GM23248 (cell line): ENCODE results near the gene TCAIM. TPM values are rescaled to one million over a fixed set of nuclear protein-coding genes. Genes with fewer than 3 reads are reported as not detected.

Experiments used
- DNase-seq: peaks from one replicate; pipeline ENCODE4 v3.0.0-alpha.2; 2015
- H2AFZ ChIP-seq: fragments of 200-600 bp; sonication (generic); 2 replicates; pipeline ENCODE4 v1.6.1; 2016; ENCODE audit warnings: antibody characterized with exemption
- H3F3A ChIP-seq: fragments of 200-600 bp; sonication (generic); 2 replicates; pipeline ENCODE4 v1.6.1; 2016; ENCODE audit warnings: mild to moderate bottlenecking, antibody characterized with exemption, mixed run types; ENCODE audit not compliant: insufficient read depth
- H3K27ac ChIP-seq: fragments of 200-600 bp; sonication (generic); 2 replicates; pipeline ENCODE4 v1.5.1; 2016; ENCODE audit warnings: mild to moderate bottlenecking
- H3K27me3 ChIP-seq: fragments of 200-600 bp; sonication (generic); replicated peaks from 2 replicates; pipeline ENCODE4 v1.6.1; 2016; ENCODE audit warnings: mild to moderate bottlenecking; ENCODE audit not compliant: insufficient read depth
- H3K36me3 ChIP-seq: fragments of 200-600 bp; sonication (generic); 2 replicates; pipeline ENCODE4 v1.6.1; 2016; ENCODE audit warnings: low read depth, mild to moderate bottlenecking
- H3K4me1 ChIP-seq: fragments of 200-600 bp; sonication (generic); 2 replicates; pipeline ENCODE4 v1.6.1; 2016; ENCODE audit warnings: mild to moderate bottlenecking; ENCODE audit not compliant: insufficient read depth
- H3K4me2 ChIP-seq: fragments of 200-600 bp; sonication (generic); one replicate; pipeline ENCODE4 v1.6.1; 2016; ENCODE audit warnings: mild to moderate bottlenecking; ENCODE audit not compliant: unreplicated experiment
- H3K4me3 ChIP-seq: fragments of 200-600 bp; sonication (generic); 2 replicates; pipeline ENCODE4 v1.5.1; 2016; ENCODE audit warnings: mild to moderate bottlenecking
- H3K79me2 ChIP-seq: fragments of 200-600 bp; sonication (generic); 2 replicates; pipeline ENCODE4 v1.6.1; 2016; ENCODE audit warnings: mild to moderate bottlenecking; ENCODE audit not compliant: insufficient read depth
- H3K9ac ChIP-seq: fragments of 200-600 bp; sonication (generic); 2 replicates; pipeline ENCODE4 v1.6.1; 2016; ENCODE audit warnings: mild to moderate bottlenecking
- H3K9me2 ChIP-seq: fragments of 200-600 bp; sonication (generic); 2 replicates; pipeline ENCODE4 v1.6.1; 2016; ENCODE audit warnings: mixed run types, mild to moderate bottlenecking, moderate library complexity; ENCODE audit not compliant: insufficient read depth
- H3K9me3 ChIP-seq: fragments of 200-600 bp; sonication (generic); one replicate; pipeline ENCODE4 v1.6.1; 2017; ENCODE audit warnings: low read depth
- H4K20me1 ChIP-seq: fragments of 200-600 bp; sonication (generic); 2 replicates; pipeline ENCODE4 v1.6.0; 2016; ENCODE audit not compliant: insufficient read depth
- EZH2 ChIP-seq: fragments of 200-600 bp; sonication (generic); IDR thresholded peaks from 2 replicates; pipeline ENCODE4 v1.6.1; 2018; ENCODE audit warnings: antibody characterized with exemption, mild to moderate bottlenecking; ENCODE audit not compliant: insufficient read depth, poor library complexity, severe bottlenecking
- EZH2phosphoT487 ChIP-seq: fragments of 200-600 bp; sonication (generic); IDR thresholded peaks from 2 replicates; pipeline ENCODE4 v1.6.1; 2018; ENCODE audit warnings: antibody characterized with exemption, moderate library complexity, mild to moderate bottlenecking, low read depth; ENCODE audit not compliant: insufficient read depth
- WGBS, 2 experiments: methylation state at CpG; one replicate each; pipeline ENCODE4 v1.1.6; 2015 to 2017; ENCODE audit warnings: low lambda C conversion rate in 2 of 2, low coverage in 1 of 2; ENCODE audit errors: missing lambda C conversion rate in 2 of 2; 5-methylcytosine and 5-hydroxymethylcytosine counted together
- in situ Hi-C: fragments of 300-500 bp; cut with MboI; formaldehyde crosslinking; loops from 2 replicates; pipeline ENCODE4 v1.15.0; 2020
- polyA plus RNA-seq: library from polyadenylated mRNA; unstranded; fragments of >200 nt; fragmentation: Nextera tagmentation; extraction: Ambion mirVana; gene quantifications from 2 replicates; pipeline ENCODE4 v1.2.1, GENCODE V29; 2016
- total RNA-seq: library from RNA; depleted of rRNA; stranded (reverse); fragments of >200 nt; shearing (Covaris generic); gene quantifications from 2 replicates; pipeline ENCODE4 v1.2.3, GENCODE V29; 2014

TCAIM gene
- total and polyA plus RNA-seq, 2 experiments from 2014 or later, result 13.9 to 16.3 TPM

DNA sequence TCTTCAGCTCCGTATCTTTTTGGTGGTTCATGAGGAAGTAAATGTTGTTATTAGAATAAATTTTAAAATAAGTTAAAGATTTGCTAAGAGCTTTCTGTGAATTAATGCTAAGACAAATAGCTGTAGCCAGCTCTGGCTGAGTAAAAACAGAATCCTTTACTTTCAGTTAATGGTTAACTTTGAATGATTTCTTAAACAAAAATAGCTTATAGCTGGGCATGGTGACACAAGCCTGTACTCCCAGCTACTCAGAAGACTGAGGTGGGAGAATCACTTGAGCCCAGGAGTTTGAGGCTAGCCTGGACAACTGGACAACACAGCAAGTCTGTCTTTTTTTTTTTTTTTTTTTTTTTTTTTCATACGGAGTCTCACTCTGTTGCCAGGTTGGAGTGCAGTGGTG, 25.0 kb downstream of the TCAIM start:
- H3K27me3 ChIP-seq, result no peaks in the 10 kb centered on the region
- no peaks in the 10 kb centered on the region for H3F3A ChIP-seq
- TF ChIP-seq EZH2 (no peak), EZH2phosphoT487 (no peak)

GRCh38 chr3:44365952-44366351, 27.4 kb downstream of the TCAIM start:
- H3K27me3 ChIP-seq, result no peaks in the 10 kb centered on the region
- H3K4me3 ChIP-seq, result no peak overlapping the region
- H3K79me2 ChIP-seq, result no peaks in the 10 kb centered on the region
- no peak overlapping the region for H2AFZ ChIP-seq
- no peak overlapping the region for H3K27ac ChIP-seq
- no peak for DNase-seq
- H3K9me3 ChIP-seq, result no peaks in the 10 kb centered on the region
- WGBS, 2 experiments, result 96% methylated on average over 1 of the region's 1 CpG
- H3K4me1 ChIP-seq, result no peaks in the 10 kb centered on the region
- H3K9ac ChIP-seq, result no peak overlapping the region
- no peak overlapping the region for H3K4me2 ChIP-seq
- H3K36me3 ChIP-seq, result no peaks in the 10 kb centered on the region
- in situ Hi-C loops, result no loop called here
- TF ChIP-seq EZH2phosphoT487, result no peak
- no peak for TF ChIP-seq EZH2
- no peaks in the 10 kb centered on the region for H3F3A ChIP-seq
- no peaks in the 10 kb centered on the region for H4K20me1 ChIP-seq
- H3K9me2 ChIP-seq, result no peaks in the 10 kb centered on the region

More for the DNA sequence above, 25.0 kb downstream of the TCAIM start:
- Histone ChIP-seq H3K27ac (no peak overlapping the region), H3K4me3 (no peak overlapping the region), H3K79me2 (no peaks in the 10 kb centered on the region), H3K9ac (no peak overlapping the region), H3K36me3 (no peaks in the 10 kb centered on the region), H4K20me1 (no peaks in the 10 kb centered on the region), H3K9me3 (no peaks in the 10 kb centered on the region), H3K9me2 (no peaks in the 10 kb centered on the region), H2AFZ (no peak overlapping the region), H3K4me2 (no peak overlapping the region), H3K4me1 (no peaks in the 10 kb centered on the region)
- in situ Hi-C loops, result no loop called here
- DNase-seq, result no peak
- WGBS, 2 experiments, result 93 to 94% methylated on average over 1 to 2 of the region's 2 CpGs

DNA sequence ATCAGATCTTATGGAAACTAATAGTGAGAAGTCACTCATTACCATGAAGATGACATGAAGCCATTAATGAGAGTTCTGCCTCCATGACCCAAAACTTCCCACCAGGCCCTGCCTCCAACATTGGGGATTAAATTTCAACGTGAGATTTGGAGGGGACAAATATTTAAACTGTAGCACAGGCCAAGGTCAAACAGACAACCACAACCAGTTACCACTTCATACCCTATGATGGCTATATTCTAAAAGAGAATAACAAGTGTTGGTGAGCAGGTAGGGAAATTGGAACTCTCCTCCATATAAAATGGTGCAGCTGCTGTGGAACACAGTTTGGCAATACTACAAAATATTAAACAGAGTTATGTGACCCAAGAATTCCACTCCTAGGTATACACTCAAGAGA, 36.9 kb downstream of the TCAIM start:
- no peak for TF ChIP-seq EZH2phosphoT487
- TF ChIP-seq EZH2, result no peak
- H3K4me2 ChIP-seq, result no peak overlapping the region
- no peak overlapping the region for H3K27ac ChIP-seq
- no peaks in the 10 kb centered on the region for H3F3A ChIP-seq
- no peaks in the 10 kb centered on the region for H3K79me2 ChIP-seq
- WGBS, 2 experiments, result 86 to 94% methylated on average over 1 of the region's 1 CpG
- no peak overlapping the region for H3K4me3 ChIP-seq
- H3K9ac ChIP-seq, result no peak overlapping the region
- no peak for DNase-seq
- no peaks in the 10 kb centered on the region for H3K9me2 ChIP-seq
- H3K9me3 ChIP-seq, result no peaks in the 10 kb centered on the region
- H3K36me3 ChIP-seq, result no peaks in the 10 kb centered on the region
- no peaks in the 10 kb centered on the region for H3K27me3 ChIP-seq
- H4K20me1 ChIP-seq, result no peaks in the 10 kb centered on the region
- in situ Hi-C loops, result no loop called here
- no peak overlapping the region for H2AFZ ChIP-seq
- H3K4me1 ChIP-seq, result no peaks in the 10 kb centered on the region

GRCh38 chr3:44387404-44387803, 48.8 kb downstream of the TCAIM start:
- no peak overlapping the region for H3K9ac ChIP-seq
- H3K9me3 ChIP-seq, result no peaks in the 10 kb centered on the region
- H3K9me2 ChIP-seq, result no peaks in the 10 kb centered on the region
- H3K27me3 ChIP-seq, result no peaks in the 10 kb centered on the region
- WGBS, 2 experiments, result 86 to 92% methylated on average over 7 of the region's 7 CpGs
- H3K4me1 ChIP-seq, result no peaks in the 10 kb centered on the region
- H3K79me2 ChIP-seq, result no peaks in the 10 kb centered on the region
- no peaks in the 10 kb centered on the region for H3F3A ChIP-seq
- in situ Hi-C loops, result no loop called here
- H3K4me3 ChIP-seq, result no peak overlapping the region
- no peaks in the 10 kb centered on the region for H4K20me1 ChIP-seq
- DNase-seq, result no peak
- H3K27ac ChIP-seq, result no peak overlapping the region
- no peak overlapping the region for H3K4me2 ChIP-seq
- TF ChIP-seq EZH2 (no peak), EZH2phosphoT487 (no peak)
- H3K36me3 ChIP-seq, result no peaks in the 10 kb centered on the region
- no peak overlapping the region for H2AFZ ChIP-seq

DNA sequence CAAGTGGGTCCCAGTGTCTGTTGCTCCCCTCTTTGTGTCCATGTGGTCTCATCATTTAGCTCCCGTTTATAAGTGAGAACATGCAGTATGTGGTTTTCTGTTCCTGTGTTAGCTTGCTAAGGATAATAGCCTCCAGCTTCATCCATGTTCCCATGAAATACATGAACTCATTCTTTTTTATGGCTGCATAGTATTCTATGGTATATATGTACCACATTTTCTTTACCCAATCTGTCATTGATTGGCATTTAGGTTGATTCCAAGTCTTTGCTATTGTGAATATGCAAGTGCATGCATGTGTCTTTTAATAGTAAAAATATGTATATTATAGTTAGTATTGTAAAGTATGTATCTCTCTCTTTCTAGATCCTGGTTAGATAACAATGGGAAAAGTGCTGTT, 53.9 kb downstream of the TCAIM start:
- no peak overlapping the region for H3K9ac ChIP-seq
- H3K27ac ChIP-seq, result no peak overlapping the region
- no peaks in the 10 kb centered on the region for H3F3A ChIP-seq
- H2AFZ ChIP-seq, result no peak overlapping the region
- H3K4me2 ChIP-seq, result no peak overlapping the region
- in situ Hi-C loops, result no loop called here
- no peaks in the 10 kb centered on the region for H3K4me1 ChIP-seq
- H4K20me1 ChIP-seq, result no peaks in the 10 kb centered on the region
- no peaks in the 10 kb centered on the region for H3K36me3 ChIP-seq
- H3K79me2 ChIP-seq, result no peaks in the 10 kb centered on the region
- WGBS, 2 experiments, result 94 to 100% methylated on average over 1 of the region's 1 CpG
- no peaks in the 10 kb centered on the region for H3K9me2 ChIP-seq
- DNase-seq, result no peak
- TF ChIP-seq EZH2, result no peak
- TF ChIP-seq EZH2phosphoT487, result no peak
- H3K4me3 ChIP-seq, result no peak overlapping the region
- H3K27me3 ChIP-seq, result no peaks in the 10 kb centered on the region
- no peaks in the 10 kb centered on the region for H3K9me3 ChIP-seq
